Astrocyte (in vitro differentiated cells and primary cell): Measurements from ENCODE around the gene SLC38A9.

Source experiments
- EZH2 ChIP-seq: IDR thresholded peaks from 2 replicates; pipeline ENCODE4 v1.6.1; 2012; ENCODE audit warnings: mild to moderate bottlenecking, low read length, inconsistent platforms; ENCODE audit not compliant: insufficient read depth
- TF ChIP-seq, protein P1 (sequence below): IDR thresholded peaks from 2 replicates; pipeline ENCODE4 v1.5.1; 2011; ENCODE audit warnings: low read depth, mild to moderate bottlenecking, inconsistent platforms, low read length, moderate library complexity; ENCODE audit not compliant: insufficient read depth

DNA sequence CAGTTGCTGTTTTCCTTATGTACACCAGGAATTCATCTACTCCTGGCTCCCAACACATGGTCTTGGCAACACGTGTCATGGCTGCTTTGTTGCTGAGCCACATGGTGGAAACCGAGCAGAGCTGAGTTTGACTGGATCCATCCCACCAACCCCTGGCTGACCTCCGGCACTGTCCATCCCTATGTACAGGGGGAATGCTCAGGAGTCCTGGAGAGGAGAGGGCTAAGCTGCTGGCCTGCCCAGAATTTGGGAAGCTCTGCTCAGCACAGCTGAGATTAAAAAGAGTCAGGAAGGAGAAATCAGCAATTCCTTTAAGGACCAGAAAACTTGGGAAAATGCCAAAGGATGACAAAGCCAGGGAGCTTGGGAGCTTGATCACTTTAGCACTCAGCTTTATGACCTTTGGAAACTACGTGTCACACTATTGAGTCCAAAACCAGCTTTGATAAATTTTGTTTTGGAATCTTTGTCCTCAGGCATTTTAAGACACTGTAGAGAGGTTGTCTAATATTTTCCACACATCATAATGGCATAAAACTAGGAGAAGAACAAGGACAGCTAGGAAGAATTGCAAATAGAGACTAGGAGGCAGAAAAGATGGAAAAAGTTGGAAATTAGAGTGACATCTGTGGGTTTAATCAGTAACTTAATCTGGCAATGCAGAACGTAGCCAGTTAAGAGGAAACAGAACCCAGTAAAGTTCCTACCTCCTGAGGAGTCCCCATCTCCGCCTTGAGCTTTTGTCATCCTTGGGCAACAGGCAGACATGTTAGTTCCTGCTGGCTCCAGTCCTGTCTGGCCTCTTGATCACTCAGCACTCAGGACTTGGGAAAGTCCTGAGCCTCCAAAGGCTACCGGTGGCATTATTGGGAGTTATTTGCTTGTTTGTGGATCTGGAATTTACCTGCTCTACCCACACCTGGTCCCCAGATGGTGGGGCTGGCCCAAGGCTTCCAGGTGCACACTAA, 114.8 kb downstream of the SLC38A9 start:
- TF ChIP-seq, protein P1, sequence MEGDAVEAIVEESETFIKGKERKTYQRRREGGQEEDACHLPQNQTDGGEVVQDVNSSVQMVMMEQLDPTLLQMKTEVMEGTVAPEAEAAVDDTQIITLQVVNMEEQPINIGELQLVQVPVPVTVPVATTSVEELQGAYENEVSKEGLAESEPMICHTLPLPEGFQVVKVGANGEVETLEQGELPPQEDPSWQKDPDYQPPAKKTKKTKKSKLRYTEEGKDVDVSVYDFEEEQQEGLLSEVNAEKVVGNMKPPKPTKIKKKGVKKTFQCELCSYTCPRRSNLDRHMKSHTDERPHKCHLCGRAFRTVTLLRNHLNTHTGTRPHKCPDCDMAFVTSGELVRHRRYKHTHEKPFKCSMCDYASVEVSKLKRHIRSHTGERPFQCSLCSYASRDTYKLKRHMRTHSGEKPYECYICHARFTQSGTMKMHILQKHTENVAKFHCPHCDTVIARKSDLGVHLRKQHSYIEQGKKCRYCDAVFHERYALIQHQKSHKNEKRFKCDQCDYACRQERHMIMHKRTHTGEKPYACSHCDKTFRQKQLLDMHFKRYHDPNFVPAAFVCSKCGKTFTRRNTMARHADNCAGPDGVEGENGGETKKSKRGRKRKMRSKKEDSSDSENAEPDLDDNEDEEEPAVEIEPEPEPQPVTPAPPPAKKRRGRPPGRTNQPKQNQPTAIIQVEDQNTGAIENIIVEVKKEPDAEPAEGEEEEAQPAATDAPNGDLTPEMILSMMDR = no peak
- TF ChIP-seq EZH2 = no peak
